Stimulated activated CD8-positive, alpha-beta memory T cell treated with anti-CD3 and anti-CD28 coated beads, Interleukin-15, amount 100 ng/mL, for 48 hours (primary cell): ENCODE measurements around the gene CEBPZ.

ENCODE experiments used
- DNase-seq, 2 donors: peaks; one replicate each; pipeline ENCODE4 v3.0.0-alpha.2; 2020; ENCODE audit warnings: low read depth in 2 of 2

Gene CEBPZ

GRCh38 chr2:37180006-37180639, 51.3 kb downstream of the CEBPZ start:
- DNase-seq, result no peak

GRCh38 chr2:37173741-37174140, 57.7 kb downstream of the CEBPZ start:
- DNase-seq, result no peak

GRCh38 chr2:37171624-37171950, 59.8 kb downstream of the CEBPZ start:
- no peak for DNase-seq

- DNase-seq, result no peak
Measured at GRCh38 chr2:37168217-37168981, 63.0 kb downstream of the CEBPZ start.

- DNase-seq, result no peak
Measured at GRCh38 chr2:37167636-37168180, 63.7 kb downstream of the CEBPZ start.

- DNase-seq, result no peak
Measured at GRCh38 chr2:37164757-37165156, 66.6 kb downstream of the CEBPZ start.

GRCh38 chr2:37156857-37157714, 74.3 kb downstream of the CEBPZ start, which contains the start of gene EIF2AK2:
TSS of gene EIF2AK2 (minus strand) at chr2:37156980. CDS start at chr2:37147806, 9,174 bp downstream.
- DNase-seq, result peak; percentile 72 to 73

- DNase-seq, result peak in 1 of 2 donors; percentile 13
Measured at GRCh38 chr2:37156071-37156856, 75.1 kb downstream of the CEBPZ start.

GRCh38 chr2:37154785-37155184, 76.6 kb downstream of the CEBPZ start:
- DNase-seq, result no peak

- no peak for DNase-seq
Measured at GRCh38 chr2:37153224-37153623, 78.2 kb downstream of the CEBPZ start.
